ENCODE measurements around the gene ITGA7.

ITGA7 gene

GRCh38 chr12:55699471-55700055 lies 8.1 kb downstream of the ITGA7 start:
- Histone ChIP-seq H2AFZ (ENCODE audit: low read length) (no peak overlapping the region), H3K9me3 (ENCODE audit: insufficient read depth, low read depth, low read length) (no peaks in the 10 kb centered on the region), H3K4me1 (ENCODE audit: insufficient read depth, low read length, poor library complexity, severe bottlenecking) (no peaks in the 10 kb centered on the region), H3K4me2 (ENCODE audit: low read depth, low read length, poor library complexity, severe bottlenecking) (no peak overlapping the region), H3K27me3 (ENCODE audit: insufficient read depth, low read length, poor library complexity, severe bottlenecking) (no peaks in the 10 kb centered on the region), H3K36me3 (ENCODE audit: insufficient read depth, low read length) (no peaks in the 10 kb centered on the region), H3K9ac (ENCODE audit: low read depth, low read length, poor library complexity, severe bottlenecking) (no peak overlapping the region), H4K20me1 (ENCODE audit: insufficient read depth, low read length, poor library complexity, severe bottlenecking) (no peaks in the 10 kb centered on the region), H3K79me2 (ENCODE audit: insufficient read depth, low read length) (no peaks in the 10 kb centered on the region), H3K9me2 (replicated peaks; ENCODE audit: low read depth, low read length) (no peaks in the 10 kb centered on the region), H3F3A (ENCODE audit: low read depth) (no peaks in the 10 kb centered on the region), H3K4me3 (ENCODE audit: low read length, poor library complexity, severe bottlenecking) (no peak overlapping the region)
- no peak for TF ChIP-seq EZH2phosphoT487 (IDR thresholded peaks at IDR 0.05; ENCODE audit: borderline replicate concordance)
- no peak for TF ChIP-seq CTCF (conservative IDR thresholded peaks at IDR 0.05; ENCODE audit: low read length)

GRCh38 chr12:55698965-55699364 lies 8.7 kb downstream of the ITGA7 start:
- Histone ChIP-seq H3K4me2 (ENCODE audit: low read depth, low read length, poor library complexity, severe bottlenecking) (no peak overlapping the region), H3K79me2 (ENCODE audit: insufficient read depth, low read length) (no peaks in the 10 kb centered on the region), H3K27me3 (ENCODE audit: insufficient read depth, low read length, poor library complexity, severe bottlenecking) (no peaks in the 10 kb centered on the region), H3K36me3 (ENCODE audit: insufficient read depth, low read length) (no peaks in the 10 kb centered on the region), H3F3A (ENCODE audit: low read depth) (no peaks in the 10 kb centered on the region), H2AFZ (ENCODE audit: low read length) (no peak overlapping the region), H3K4me1 (ENCODE audit: insufficient read depth, low read length, poor library complexity, severe bottlenecking) (no peaks in the 10 kb centered on the region), H3K9me3 (ENCODE audit: insufficient read depth, low read depth, low read length) (no peaks in the 10 kb centered on the region), H3K9ac (ENCODE audit: low read depth, low read length, poor library complexity, severe bottlenecking) (no peak overlapping the region), H3K9me2 (replicated peaks; ENCODE audit: low read depth, low read length) (no peaks in the 10 kb centered on the region), H3K4me3 (ENCODE audit: low read length, poor library complexity, severe bottlenecking) (no peak overlapping the region), H4K20me1 (ENCODE audit: insufficient read depth, low read length, poor library complexity, severe bottlenecking) (no peaks in the 10 kb centered on the region)
- TF ChIP-seq EZH2phosphoT487 (IDR thresholded peaks at IDR 0.05; ENCODE audit: borderline replicate concordance), result no peak
- TF ChIP-seq CTCF (conservative IDR thresholded peaks at IDR 0.05; ENCODE audit: low read length), result no peak

GRCh38 chr12:55698241-55698955 lies 9.3 kb downstream of the ITGA7 start:
- Histone ChIP-seq H4K20me1 (ENCODE audit: insufficient read depth, low read length, poor library complexity, severe bottlenecking) (no peaks in the 10 kb centered on the region), H3K4me3 (ENCODE audit: low read length, poor library complexity, severe bottlenecking) (no peak overlapping the region), H3K4me1 (ENCODE audit: insufficient read depth, low read length, poor library complexity, severe bottlenecking) (no peaks in the 10 kb centered on the region), H3K9me2 (replicated peaks; ENCODE audit: low read depth, low read length) (no peaks in the 10 kb centered on the region), H3K9me3 (ENCODE audit: insufficient read depth, low read depth, low read length) (no peaks in the 10 kb centered on the region), H3F3A (ENCODE audit: low read depth) (no peaks in the 10 kb centered on the region), H3K79me2 (ENCODE audit: insufficient read depth, low read length) (no peaks in the 10 kb centered on the region), H3K36me3 (ENCODE audit: insufficient read depth, low read length) (no peaks in the 10 kb centered on the region), H2AFZ (ENCODE audit: low read length) (no peak overlapping the region), H3K9ac (ENCODE audit: low read depth, low read length, poor library complexity, severe bottlenecking) (no peak overlapping the region), H3K27me3 (ENCODE audit: insufficient read depth, low read length, poor library complexity, severe bottlenecking) (no peaks in the 10 kb centered on the region), H3K4me2 (ENCODE audit: low read depth, low read length, poor library complexity, severe bottlenecking) (no peak overlapping the region)
- TF ChIP-seq EZH2phosphoT487 (IDR thresholded peaks at IDR 0.05; ENCODE audit: borderline replicate concordance) (no peak), CTCF (conservative IDR thresholded peaks at IDR 0.05; ENCODE audit: low read length) (no peak)
